ENCODE measurements around the gene BBS4.

Gene BBS4

DNA sequence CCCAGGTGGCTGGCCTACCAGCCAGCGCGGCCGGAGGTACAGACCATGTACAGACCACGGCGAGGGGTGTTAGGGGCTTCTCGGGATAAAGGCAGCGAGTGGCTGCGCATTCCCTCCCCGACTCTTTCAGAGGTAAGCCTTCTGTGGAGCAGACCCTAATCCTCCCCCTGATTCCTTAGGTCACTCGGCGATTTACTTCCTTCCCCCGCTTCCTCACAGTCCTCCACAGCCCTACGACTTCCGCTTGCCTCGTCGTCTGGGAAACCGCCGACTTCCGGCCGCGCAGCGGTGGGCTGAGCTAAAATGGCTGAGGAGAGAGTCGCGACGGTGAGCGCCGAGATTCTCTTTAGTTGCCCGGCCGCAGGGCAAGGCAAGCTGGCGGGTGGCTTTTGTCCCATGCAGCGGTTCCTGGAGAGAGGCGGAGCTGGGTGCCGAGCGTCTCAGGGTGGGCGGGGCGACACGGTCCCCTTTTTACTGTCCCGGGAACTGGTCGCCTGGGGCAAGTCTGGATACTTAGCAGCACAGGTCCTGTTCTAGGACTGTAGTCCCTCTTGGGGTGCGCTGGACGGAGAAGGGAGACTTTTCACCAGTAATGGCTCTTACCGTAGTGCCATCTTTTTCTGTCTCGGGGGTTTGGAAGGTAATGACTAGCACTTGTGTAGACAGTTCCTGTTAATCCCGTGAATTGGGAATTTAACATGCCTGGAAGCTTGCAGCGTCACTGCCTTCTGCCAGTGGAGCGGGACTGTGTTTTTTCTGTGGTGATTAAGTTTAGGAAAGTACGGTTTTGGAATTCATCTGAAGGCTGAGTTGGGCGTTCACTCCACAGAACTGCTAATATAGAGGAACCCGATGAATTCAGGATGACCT is at the start of gene BBS4, which contains the start of gene HIGD2B (continued):
- no peak for TF ChIP-seq ZNF239 (tag by site-specific recombination; IDR thresholded peaks at IDR 0.05)
- TF ChIP-seq ZSCAN23 (tag by site-specific recombination; IDR thresholded peaks at IDR 0.05) = no peak
- TF ChIP-seq IKZF3 (tag by site-specific recombination; IDR thresholded peaks at IDR 0.05) = peak; percentile 90
- TF ChIP-seq ZNF48 (tag by site-specific recombination; IDR thresholded peaks at IDR 0.05) = no peak
- TF ChIP-seq KLF7 (tag by site-specific recombination; IDR thresholded peaks at IDR 0.05; ENCODE audit: borderline replicate concordance) = no peak
- TF ChIP-seq ZNF112 (tag by site-specific recombination; IDR thresholded peaks at IDR 0.05) = no peak
- no peak for TF ChIP-seq ZNF114 (tag by site-specific recombination; IDR thresholded peaks at IDR 0.05)
- peak; percentile 85 for TF ChIP-seq ZBTB20 (tag by site-specific recombination; IDR thresholded peaks at IDR 0.05)
- TF ChIP-seq ZBTB11 (tag by site-specific recombination; conservative IDR thresholded peaks at IDR 0.05; ENCODE audit: low read depth) = peak; percentile 96
- TF ChIP-seq ZNF776 (tag by site-specific recombination; IDR thresholded peaks at IDR 0.05; ENCODE audit: borderline replicate concordance) = peak; percentile 100
- TF ChIP-seq SETDB1 (IDR thresholded peaks at IDR 0.05; ENCODE audit: insufficient read length, low read length) = no peak
- TF ChIP-seq ZNF629 (tag by site-specific recombination; IDR thresholded peaks at IDR 0.05) = peak; percentile 90
- TF ChIP-seq MZF1 (tag by site-specific recombination; IDR thresholded peaks at IDR 0.05; ENCODE audit: borderline replicate concordance) = peak; percentile 21
- TF ChIP-seq ZIC2 (tag by site-specific recombination; IDR thresholded peaks at IDR 0.05) = peak; percentile 96
- no peak for TF ChIP-seq ZNF777 (tag by site-specific recombination; IDR thresholded peaks at IDR 0.05; ENCODE audit: borderline replicate concordance)
- TF ChIP-seq ELK4 (IDR thresholded peaks at IDR 0.05; ENCODE audit: borderline replicate concordance, low read depth, low read length) = 0 out of 2 replicates have a peak, but pooled peaks have one; percentile 43
- TF ChIP-seq, protein P1, sequence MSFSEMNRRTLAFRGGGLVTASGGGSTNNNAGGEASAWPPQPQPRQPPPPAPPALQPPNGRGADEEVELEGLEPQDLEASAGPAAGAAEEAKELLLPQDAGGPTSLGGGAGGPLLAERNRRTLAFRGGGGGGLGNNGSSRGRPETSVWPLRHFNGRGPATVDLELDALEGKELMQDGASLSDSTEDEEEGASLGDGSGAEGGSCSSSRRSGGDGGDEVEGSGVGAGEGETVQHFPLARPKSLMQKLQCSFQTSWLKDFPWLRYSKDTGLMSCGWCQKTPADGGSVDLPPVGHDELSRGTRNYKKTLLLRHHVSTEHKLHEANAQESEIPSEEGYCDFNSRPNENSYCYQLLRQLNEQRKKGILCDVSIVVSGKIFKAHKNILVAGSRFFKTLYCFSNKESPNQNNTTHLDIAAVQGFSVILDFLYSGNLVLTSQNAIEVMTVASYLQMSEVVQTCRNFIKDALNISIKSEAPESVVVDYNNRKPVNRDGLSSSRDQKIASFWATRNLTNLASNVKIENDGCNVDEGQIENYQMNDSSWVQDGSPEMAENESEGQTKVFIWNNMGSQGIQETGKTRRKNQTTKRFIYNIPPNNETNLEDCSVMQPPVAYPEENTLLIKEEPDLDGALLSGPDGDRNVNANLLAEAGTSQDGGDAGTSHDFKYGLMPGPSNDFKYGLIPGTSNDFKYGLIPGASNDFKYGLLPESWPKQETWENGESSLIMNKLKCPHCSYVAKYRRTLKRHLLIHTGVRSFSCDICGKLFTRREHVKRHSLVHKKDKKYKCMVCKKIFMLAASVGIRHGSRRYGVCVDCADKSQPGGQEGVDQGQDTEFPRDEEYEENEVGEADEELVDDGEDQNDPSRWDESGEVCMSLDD (tag by site-specific recombination; IDR thresholded peaks at IDR 0.05) = no peak
- peak; percentile 67; the same call in 1 of the 2 replicates for TF ChIP-seq ZEB2 (tag by site-specific recombination; IDR thresholded peaks at IDR 0.05)
- peak; percentile 85 for TF ChIP-seq ZSCAN30 (tag by site-specific recombination; IDR thresholded peaks at IDR 0.05)
- TF ChIP-seq ZNF501 (tag by site-specific recombination; IDR thresholded peaks at IDR 0.05) = peak; percentile 79
- peak; percentile 71; the same call in 1 of the 2 replicates for TF ChIP-seq ZBTB21 (tag by site-specific recombination; IDR thresholded peaks at IDR 0.05)
- TF ChIP-seq, protein P2, sequence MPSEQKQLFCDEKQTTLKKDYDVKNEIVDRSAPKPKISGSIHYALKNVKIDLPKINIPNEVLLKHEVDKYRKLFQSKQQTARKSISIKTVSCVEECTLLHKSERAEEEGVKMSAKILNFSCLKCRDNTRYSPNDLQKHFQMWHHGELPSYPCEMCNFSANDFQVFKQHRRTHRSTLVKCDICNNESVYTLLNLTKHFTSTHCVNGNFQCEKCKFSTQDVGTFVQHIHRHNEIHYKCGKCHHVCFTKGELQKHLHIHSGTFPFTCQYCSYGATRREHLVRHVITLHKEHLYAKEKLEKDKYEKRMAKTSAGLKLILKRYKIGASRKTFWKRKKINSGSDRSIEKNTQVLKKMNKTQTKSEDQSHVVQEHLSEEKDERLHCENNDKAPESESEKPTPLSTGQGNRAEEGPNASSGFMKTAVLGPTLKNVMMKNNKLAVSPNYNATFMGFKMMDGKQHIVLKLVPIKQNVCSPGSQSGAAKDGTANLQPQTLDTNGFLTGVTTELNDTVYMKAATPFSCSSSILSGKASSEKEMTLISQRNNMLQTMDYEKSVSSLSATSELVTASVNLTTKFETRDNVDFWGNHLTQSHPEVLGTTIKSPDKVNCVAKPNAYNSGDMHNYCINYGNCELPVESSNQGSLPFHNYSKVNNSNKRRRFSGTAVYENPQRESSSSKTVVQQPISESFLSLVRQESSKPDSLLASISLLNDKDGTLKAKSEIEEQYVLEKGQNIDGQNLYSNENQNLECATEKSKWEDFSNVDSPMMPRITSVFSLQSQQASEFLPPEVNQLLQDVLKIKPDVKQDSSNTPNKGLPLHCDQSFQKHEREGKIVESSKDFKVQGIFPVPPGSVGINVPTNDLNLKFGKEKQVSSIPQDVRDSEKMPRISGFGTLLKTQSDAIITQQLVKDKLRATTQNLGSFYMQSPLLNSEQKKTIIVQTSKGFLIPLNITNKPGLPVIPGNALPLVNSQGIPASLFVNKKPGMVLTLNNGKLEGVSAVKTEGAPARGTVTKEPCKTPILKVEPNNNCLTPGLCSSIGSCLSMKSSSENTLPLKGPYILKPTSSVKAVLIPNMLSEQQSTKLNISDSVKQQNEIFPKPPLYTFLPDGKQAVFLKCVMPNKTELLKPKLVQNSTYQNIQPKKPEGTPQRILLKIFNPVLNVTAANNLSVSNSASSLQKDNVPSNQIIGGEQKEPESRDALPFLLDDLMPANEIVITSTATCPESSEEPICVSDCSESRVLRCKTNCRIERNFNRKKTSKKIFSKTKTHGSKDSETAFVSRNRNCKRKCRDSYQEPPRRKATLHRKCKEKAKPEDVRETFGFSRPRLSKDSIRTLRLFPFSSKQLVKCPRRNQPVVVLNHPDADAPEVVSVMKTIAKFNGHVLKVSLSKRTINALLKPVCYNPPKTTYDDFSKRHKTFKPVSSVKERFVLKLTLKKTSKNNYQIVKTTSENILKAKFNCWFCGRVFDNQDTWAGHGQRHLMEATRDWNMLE (tag by site-specific recombination; conservative IDR thresholded peaks at IDR 0.05; ENCODE audit: low read depth) = peak; percentile 93
- 0 out of 2 replicates have a peak, but pooled peaks have one; percentile 49 for TF ChIP-seq ZNF558 (tag by site-specific recombination; IDR thresholded peaks at IDR 0.05)
- TF ChIP-seq ZNF660 (tag by site-specific recombination; IDR thresholded peaks at IDR 0.05) = no peak; the same call in 1 of the 2 replicates
- TF ChIP-seq ZBTB7A (tag by site-specific recombination; IDR thresholded peaks at IDR 0.05; ENCODE audit: low read depth) = peak; percentile 39; the same call in 1 of the 2 replicates
- peak; percentile 13; the same call in 1 of the 2 replicates for TF ChIP-seq ZNF394 (tag by site-specific recombination; IDR thresholded peaks at IDR 0.05; ENCODE audit: borderline replicate concordance)
- peak; percentile 77 for TF ChIP-seq ZFHX2 (tag by site-specific recombination; conservative IDR thresholded peaks at IDR 0.05)
